AG04450 (cell line): ENCODE data around the gene SALL2. TPM values are rescaled to one million over a fixed set of nuclear protein-coding genes. Genes with fewer than 3 reads are reported as not detected.
A peak's percentile ranks its signal among the peaks of the same experiment; 100 is the strongest.

ENCODE experiments used
- CTCF ChIA-PET: fragments of 300-600, 350-600 bp; formaldehyde crosslinking; extraction: SDS; loops from one replicate; lab custom pipeline; 2022; ENCODE audit warnings: antibody characterized with exemption, inconsistent platforms; lab: Charles Lee
- POLR2A ChIA-PET: fragments of 350-600 bp; formaldehyde crosslinking; extraction: SDS; loops from one replicate; lab custom pipeline; 2021; ENCODE audit warnings: antibody characterized with exemption, inconsistent platforms; lab: Yijun Ruan, JAX
- DNase-seq: peaks from one replicate; pipeline ENCODE4 v3.0.0-alpha.2; 2011; ENCODE audit warnings: low read depth, low spot score
- H3K27ac ChIP-seq: one replicate; pipeline ENCODE4 v1.5.1; 2012; ENCODE audit warnings: low read depth, low read length, control low read depth
- H3K27me3 ChIP-seq: one replicate; pipeline ENCODE4 v1.6.0; 2012; ENCODE audit warnings: low read length; ENCODE audit not compliant: control insufficient read depth, insufficient read depth
- H3K4me3 ChIP-seq: 2 replicates; pipeline ENCODE4 v1.5.1; 2011; ENCODE audit warnings: mild to moderate bottlenecking, low read depth, low read length, control low read depth
- H3K9me3 ChIP-seq: 2 replicates; pipeline ENCODE4 v1.5.1; 2012; ENCODE audit warnings: low read length; ENCODE audit not compliant: control insufficient read depth, insufficient read depth
- CTCF ChIP-seq: IDR thresholded peaks from 2 replicates; pipeline ENCODE4 v1.5.1; 2011; ENCODE audit warnings: low read depth, low read length, control low read depth, inconsistent platforms
- polyA plus RNA-seq: library from polyadenylated mRNA; depleted of rRNA; stranded (reverse); fragments of >200 nt; gene quantifications from 2 replicates; pipeline ENCODE4 v1.2.3, GENCODE V29; 2011; rRNA removed

Gene SALL2
- polyA plus RNA-seq, 1 experiment = 15.0 TPM

GRCh38 chr14:21476925-21477681 lies 49.0 kb downstream of the SALL2 start, which contains the start of the genes RAB2B and TOX4:
TSS of gene RAB2B (minus strand) at chr14:21476959. CDS start at chr14:21476872, 87 bp downstream.
TSS of gene TOX4 (plus strand) at chr14:21477195. CDS start at chr14:21477279, 84 bp downstream.
- POLR2A ChIA-PET = interaction anchor here (0.6 to 1.4 kb wide), 5 partner anchors 9 to 1374 kb away, joined by 3 to 5 read pairs (median 5); partner anchors contain the start of gene METTL3
- peak within 1 kb of the TSS; percentile 71 for H3K27ac ChIP-seq
- H3K27me3 ChIP-seq = no peaks in the 10 kb centered on the region
- peak; percentile 99 for TF ChIP-seq CTCF
- DNase-seq = peak; percentile 97
- H3K9me3 ChIP-seq = no peaks in the 10 kb centered on the region; the same call in 1 of the 2 replicates
- H3K4me3 ChIP-seq = peak within 1 kb of the TSS; percentile 97
- CTCF ChIA-PET = interaction anchor here (0.5 to 4.3 kb wide), 34 partner anchors 10 to 504 kb away, joined by 3 to 43 read pairs (median 4); partner anchors contain the start of genes CHD8, METTL3 and SALL2

DNA sequence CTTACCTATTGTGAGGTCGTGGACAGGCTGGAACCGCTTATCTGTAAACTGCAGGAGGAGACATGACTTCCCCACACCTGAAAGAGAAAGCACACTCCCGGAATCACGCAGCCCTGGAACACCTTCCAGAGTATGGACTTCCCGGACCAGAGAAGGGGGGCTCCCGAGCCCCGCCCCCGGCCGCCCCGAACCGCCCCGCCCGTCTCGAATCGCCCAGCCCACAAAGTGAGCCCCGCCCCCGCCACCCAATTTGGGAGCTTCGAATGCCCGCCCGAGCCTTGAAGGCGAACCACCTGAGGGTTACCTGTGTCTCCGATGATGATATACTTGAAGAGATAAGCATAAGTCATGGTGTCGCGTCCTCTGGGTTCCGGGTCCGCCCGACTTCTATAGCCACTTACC lies 49.6 kb downstream of the SALL2 start:
- Histone ChIP-seq H3K27ac (no peak overlapping the region), H3K4me3 (peak overlapping the region; percentile 90), H3K27me3 (no peaks in the 10 kb centered on the region), H3K9me3 (no peaks in the 10 kb centered on the region; the same call in 1 of the 2 replicates)
- no peak for DNase-seq
- ChIA-PET CTCF (interaction anchor here (0.6 to 4.3 kb wide), 17 partner anchors 10 to 503 kb away, joined by 3 to 43 read pairs (median 5); partner anchors contain the start of gene CHD8), POLR2A (interaction anchor here (0.5 to 1.4 kb wide), 6 partner anchors 9 to 1374 kb away, joined by 3 to 5 read pairs (median 4); partner anchors contain the start of genes CHD8 and METTL3)
- TF ChIP-seq CTCF = no peak

DNA sequence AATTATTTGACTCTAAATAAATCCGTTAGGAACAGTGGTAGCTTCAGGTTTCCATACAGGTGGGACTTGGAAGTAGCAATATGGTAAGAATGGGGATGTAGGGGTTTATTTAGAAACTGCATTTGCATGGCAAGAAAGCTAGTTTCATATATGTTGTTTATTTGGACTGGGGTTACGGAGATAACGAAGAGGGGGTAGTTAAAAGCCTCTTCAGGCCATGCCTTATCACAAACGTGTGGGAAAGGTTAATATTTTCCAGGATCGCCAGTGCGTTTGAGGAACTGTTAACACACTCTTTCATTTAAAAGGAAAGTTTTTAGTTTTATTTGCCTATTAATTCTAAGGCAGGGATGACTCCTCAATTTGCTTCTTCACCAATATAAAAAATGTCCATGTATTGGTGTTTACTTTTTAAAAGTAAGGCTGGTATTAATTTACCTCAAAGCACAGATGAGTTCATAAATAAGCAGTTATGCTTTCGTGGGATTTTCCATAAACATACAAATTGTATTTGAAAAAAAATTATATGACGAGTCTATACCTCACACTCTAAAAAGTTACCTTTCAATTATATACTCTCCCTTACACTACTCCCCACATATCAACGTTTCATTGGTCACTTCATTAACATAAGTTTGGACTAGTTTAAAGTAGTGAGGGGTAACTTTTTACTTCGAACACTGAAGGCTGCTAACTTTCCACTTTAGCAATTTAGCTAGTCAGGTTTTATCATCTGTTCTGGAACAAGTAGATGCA lies 50.2 kb downstream of the SALL2 start:
- Histone ChIP-seq H3K27ac (no peak overlapping the region), H3K4me3 (peak overlapping the region; percentile 90), H3K27me3 (no peaks in the 10 kb centered on the region), H3K9me3 (no peaks in the 10 kb centered on the region; the same call in 1 of the 2 replicates)
- no peak for DNase-seq
- CTCF ChIA-PET = interaction anchor here (0.7 to 4.3 kb wide), 14 partner anchors 9 to 503 kb away, joined by 3 to 43 read pairs (median 6); partner anchors contain the start of gene CHD8
- POLR2A ChIA-PET = interaction anchor here (0.5 to 1.4 kb wide), 5 partner anchors 8 to 39 kb away, joined by 3 to 5 read pairs (median 4); partner anchors contain the start of genes CHD8 and METTL3
- no peak for TF ChIP-seq CTCF

Other genes with a start within 250 kb of the SALL2 start
- gene RPGRIP1, start 246.3 kb downstream of the SALL2 start, polyA plus RNA-seq = not detected in 2 replicates
- 69.7 and 70.7 TPM in 2 replicates for gene SUPT16H, start 142.3 kb downstream of the SALL2 start, polyA plus RNA-seq
- 26.1 and 40.3 TPM in 2 replicates for gene CHD8, start 70.2 kb downstream of the SALL2 start, polyA plus RNA-seq
- 32.6 and 36.7 TPM in 2 replicates for gene RAB2B, start 49.4 kb downstream of the SALL2 start, polyA plus RNA-seq
- 93.7 and 94.6 TPM in 2 replicates for gene TOX4, start 49.2 kb downstream of the SALL2 start, polyA plus RNA-seq
- 62.3 and 66.3 TPM in 2 replicates for gene METTL3, start 15.0 kb downstream of the SALL2 start, polyA plus RNA-seq
- not detected in 2 replicates for gene OR10G3, start 53.7 kb upstream of the SALL2 start, polyA plus RNA-seq
- not detected in 2 replicates for gene OR10G2, start 108.6 kb upstream of the SALL2 start, polyA plus RNA-seq
- not detected in 2 replicates for gene OR4E2, start 127.5 kb upstream of the SALL2 start, polyA plus RNA-seq
- not detected in 2 replicates for gene OR4E1, start 147.5 kb upstream of the SALL2 start, polyA plus RNA-seq